ENCODE measurements around the gene EEF2.

Gene EEF2

DNA sequence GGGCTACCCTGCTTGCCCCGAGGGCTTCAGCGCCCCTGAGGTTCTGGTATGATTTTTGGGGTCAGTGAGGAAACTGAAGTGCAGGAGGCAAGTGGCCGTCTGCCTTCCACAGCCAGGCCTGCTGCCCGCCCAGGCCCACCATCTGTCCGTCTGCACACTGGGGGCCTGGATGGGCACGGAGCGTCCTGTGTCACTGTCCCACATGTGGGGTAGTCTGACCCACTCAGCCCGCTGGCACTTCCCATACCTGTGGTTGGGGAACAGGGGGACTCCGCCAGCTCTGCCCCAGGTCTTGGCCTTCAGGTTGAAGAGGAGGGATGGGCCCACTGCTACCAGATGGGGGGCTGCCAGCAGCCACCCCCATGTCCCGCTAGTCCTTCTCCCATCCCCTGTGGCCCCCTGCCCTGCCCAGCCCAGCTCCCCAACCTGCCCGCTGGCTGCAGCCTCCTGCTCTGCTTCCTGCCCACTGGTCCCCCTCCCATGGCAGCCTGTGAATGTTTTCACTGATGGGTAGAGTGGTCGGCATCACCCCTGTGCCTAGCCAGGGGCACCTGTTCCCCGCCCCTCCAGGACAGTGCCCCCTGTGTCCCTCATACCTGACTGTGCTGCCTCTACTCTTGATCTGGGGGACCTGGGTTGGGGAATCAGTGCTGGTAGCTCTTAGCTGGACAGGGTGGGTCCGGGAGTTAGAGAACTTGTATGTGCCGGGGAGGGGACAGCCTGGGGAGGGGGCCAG, 31.8 kb upstream of the EEF2 start:
- peak in 1 of 2 donors; percentile 63 for DNase-seq
- H3K4me1 ChIP-seq: peaks cover 0 to 42% (median 28%) of the 10 kb centered on the region in 4 donors
- no peak overlapping the region for H3K4me3 ChIP-seq
- no peaks in the 10 kb centered on the region for H3K27me3 ChIP-seq
- TF ChIP-seq, protein P1, sequence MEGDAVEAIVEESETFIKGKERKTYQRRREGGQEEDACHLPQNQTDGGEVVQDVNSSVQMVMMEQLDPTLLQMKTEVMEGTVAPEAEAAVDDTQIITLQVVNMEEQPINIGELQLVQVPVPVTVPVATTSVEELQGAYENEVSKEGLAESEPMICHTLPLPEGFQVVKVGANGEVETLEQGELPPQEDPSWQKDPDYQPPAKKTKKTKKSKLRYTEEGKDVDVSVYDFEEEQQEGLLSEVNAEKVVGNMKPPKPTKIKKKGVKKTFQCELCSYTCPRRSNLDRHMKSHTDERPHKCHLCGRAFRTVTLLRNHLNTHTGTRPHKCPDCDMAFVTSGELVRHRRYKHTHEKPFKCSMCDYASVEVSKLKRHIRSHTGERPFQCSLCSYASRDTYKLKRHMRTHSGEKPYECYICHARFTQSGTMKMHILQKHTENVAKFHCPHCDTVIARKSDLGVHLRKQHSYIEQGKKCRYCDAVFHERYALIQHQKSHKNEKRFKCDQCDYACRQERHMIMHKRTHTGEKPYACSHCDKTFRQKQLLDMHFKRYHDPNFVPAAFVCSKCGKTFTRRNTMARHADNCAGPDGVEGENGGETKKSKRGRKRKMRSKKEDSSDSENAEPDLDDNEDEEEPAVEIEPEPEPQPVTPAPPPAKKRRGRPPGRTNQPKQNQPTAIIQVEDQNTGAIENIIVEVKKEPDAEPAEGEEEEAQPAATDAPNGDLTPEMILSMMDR (IDR thresholded peaks at IDR 0.05): no peak
- peaks cover 12 to 43% (median 38%) of the 10 kb centered on the region in 3 donors for H3K36me3 ChIP-seq
- intact Hi-C loops (cut with DNase I; ENCODE audit: low total_unique reads): no loop called here
- H3K27ac ChIP-seq: no peak overlapping the region
- no peaks in the 10 kb centered on the region for H3K9me3 ChIP-seq

DNA sequence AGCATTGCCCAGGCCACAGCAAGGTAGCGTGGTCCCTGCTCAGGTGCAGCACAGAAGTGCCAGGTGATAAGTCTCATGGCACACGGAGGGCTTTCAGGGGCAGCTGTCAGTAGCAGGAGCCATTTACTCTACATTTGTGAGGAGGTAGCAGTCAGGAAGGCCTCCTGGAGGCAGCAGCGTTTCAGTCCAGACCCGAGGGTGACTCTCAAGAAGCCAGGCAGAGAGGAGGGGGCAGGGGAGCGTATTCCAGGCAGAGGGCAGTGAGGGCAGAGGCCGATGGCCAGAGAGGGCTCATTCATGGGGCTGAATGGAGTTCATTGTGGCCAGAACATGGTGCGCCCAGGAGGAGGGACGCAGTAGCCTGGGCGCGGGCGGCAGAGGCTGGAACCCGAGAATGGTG, 31.2 kb upstream of the EEF2 start:
- Histone ChIP-seq H3K27ac (peak overlapping the region in 1 of 2 donors; percentile 66), H3K36me3 (peaks cover 12 to 40% (median 38%) of the 10 kb centered on the region in 3 donors), H3K4me3 (no peak overlapping the region), H3K27me3 (no peaks in the 10 kb centered on the region), H3K9me3 (no peaks in the 10 kb centered on the region), H3K4me1 (peaks cover 0 to 42% (median 29%) of the 10 kb centered on the region in 4 donors)
- intact Hi-C loops (cut with DNase I; ENCODE audit: low total_unique reads): no loop called here
- DNase-seq: no peak
- TF ChIP-seq, protein P1 (IDR thresholded peaks at IDR 0.05): no peak

DNA sequence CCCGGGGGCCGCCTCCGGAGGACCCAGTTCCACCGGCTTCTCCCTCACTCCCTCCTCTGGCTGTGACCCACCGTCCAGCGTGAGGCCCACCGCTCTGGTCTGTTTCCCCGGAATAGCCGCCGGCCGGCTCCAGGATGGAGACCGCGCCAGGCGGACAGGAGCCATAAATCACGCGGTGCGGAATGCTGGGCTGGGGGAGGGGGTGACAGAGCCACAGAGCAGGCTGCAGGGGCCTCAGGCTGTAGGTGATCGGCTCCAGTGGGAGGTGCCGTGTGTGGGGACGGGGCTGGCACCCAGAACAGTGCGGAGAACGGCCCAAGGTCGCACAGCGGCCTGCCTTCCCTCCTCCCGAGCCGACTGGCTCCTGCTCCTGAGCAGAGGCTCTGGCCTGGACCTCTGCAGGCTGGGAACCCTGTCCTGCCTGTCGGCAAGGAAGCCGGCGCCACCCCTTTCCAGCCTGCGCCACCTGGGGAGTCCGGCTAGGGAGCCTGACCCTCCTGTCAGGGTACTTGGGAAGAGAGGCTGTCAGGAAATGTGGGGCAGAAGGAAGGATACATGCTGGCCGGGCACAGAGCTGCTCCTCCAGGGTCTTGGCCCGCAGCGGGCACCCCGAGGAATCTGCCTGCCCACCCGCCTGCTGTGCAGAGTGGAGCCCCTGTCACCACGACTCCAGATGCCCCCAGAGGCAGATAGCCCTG, 30.6 kb upstream of the EEF2 start:
- TF ChIP-seq, protein P1 (IDR thresholded peaks at IDR 0.05): no peak
- H3K4me1 ChIP-seq: peaks cover 0 to 48% (median 35%) of the 10 kb centered on the region in 4 donors
- H3K27ac ChIP-seq: peak overlapping the region; percentile 66
- no peaks in the 10 kb centered on the region for H3K9me3 ChIP-seq
- H3K4me3 ChIP-seq: peak overlapping the region; percentile 14 to 33
- intact Hi-C loops (cut with DNase I; ENCODE audit: low total_unique reads): no loop called here
- H3K27me3 ChIP-seq: no peaks in the 10 kb centered on the region
- no peak for DNase-seq
- H3K36me3 ChIP-seq: peaks cover 12 to 43% (median 40%) of the 10 kb centered on the region in 3 donors

DNA sequence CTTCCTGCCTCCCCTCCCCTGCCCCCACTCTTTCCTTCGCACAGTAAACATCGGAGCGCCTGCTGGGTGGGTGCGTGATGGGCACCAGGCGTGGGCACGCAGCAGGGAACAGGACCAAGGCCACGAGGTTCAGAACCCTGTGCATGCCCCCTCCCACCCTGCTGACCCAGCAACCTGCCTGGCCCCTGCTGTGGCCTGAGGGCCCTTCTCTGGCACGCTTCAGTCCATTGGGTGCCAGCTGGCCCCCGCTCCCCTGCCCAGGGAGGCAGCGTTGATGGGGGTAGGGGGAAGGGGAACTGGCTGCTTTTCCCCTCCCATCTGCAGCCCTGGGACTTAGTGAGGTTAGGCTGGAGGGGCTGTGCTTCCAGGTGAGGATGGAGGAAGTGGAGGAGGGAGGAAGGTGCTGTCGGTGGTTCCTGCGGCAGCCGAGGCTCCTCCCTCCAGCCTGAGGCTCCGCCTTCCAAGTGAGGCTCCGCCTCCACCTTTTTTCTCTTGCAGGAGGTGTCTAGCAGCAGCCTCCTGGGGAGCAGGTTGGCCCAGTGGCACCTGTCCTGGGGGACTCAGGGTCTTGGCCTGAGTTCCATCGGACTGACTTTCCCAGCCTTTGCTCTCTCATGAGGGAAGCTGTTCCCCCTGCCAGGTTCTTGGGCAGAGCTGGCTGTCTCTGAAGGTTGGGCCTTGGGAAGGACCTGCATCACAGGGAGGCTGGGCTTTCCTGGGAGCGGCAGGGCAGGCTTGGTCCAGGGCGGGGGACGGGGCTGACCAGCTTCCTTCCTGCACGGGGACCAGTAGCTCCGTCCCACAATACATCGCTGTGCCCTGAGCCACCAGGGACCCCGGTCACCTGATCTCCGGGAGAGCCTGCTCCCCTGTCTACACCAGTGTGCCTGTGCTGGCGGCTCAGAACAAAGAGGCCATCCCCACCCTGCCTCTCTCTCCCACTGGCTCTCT, 29.6 kb upstream of the EEF2 start:
- Histone ChIP-seq H3K27me3 (no peaks in the 10 kb centered on the region), H3K4me3 (peak overlapping the region; percentile 14 to 33), H3K27ac (peak overlapping the region; percentile 66), H3K4me1 (peaks cover 0 to 58% (median 46%) of the 10 kb centered on the region in 4 donors), H3K9me3 (no peaks in the 10 kb centered on the region), H3K36me3 (peaks cover 12 to 50% (median 40%) of the 10 kb centered on the region in 3 donors)
- intact Hi-C loops (cut with DNase I; ENCODE audit: low total_unique reads): no loop called here
- DNase-seq: no peak
- TF ChIP-seq, protein P1 (IDR thresholded peaks at IDR 0.05): no peak

DNA sequence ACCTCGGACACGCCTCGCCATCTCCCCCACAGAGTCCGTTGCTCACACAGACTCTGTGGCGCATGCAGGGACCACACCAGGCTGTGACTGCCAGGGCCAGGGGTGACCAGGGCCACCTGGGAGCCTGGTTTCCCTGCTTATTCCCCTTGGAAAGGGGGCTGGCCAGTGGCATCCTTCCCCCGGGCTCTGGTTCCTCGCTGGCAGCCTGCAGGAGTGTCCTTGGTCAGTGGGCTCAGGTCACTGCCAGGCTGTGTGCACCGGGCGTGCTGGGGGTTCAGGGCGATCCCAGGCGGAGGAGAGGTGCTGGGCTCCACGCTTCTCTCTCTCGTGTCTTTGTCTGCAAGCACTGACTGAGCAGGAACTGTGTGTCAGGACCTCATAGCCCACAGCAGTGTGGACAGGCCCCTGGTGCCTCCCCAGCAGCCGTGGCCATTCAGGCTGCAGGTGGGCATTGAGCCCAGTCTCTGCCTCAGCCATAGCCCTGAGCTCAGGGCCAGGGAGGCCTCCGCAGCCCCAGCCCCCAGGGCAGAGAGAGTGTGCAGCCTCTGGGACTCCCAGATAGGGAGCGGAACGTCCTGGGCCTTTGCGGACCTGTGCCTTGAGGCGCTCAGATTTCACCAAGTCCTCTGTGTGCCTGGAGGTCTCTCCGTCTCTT, 28.8 kb upstream of the EEF2 start:
- no peak overlapping the region for H3K27ac ChIP-seq
- DNase-seq: no peak

More for the DNA sequence above, 28.8 kb upstream of the EEF2 start:
- Histone ChIP-seq H3K9me3 (no peaks in the 10 kb centered on the region), H3K4me3 (no peak overlapping the region), H3K27me3 (no peaks in the 10 kb centered on the region), H3K4me1 (peaks cover 0 to 65% (median 48%) of the 10 kb centered on the region in 4 donors), H3K36me3 (peaks cover 12 to 50% (median 33%) of the 10 kb centered on the region in 3 donors)
- TF ChIP-seq, protein P1 (IDR thresholded peaks at IDR 0.05): no peak
- intact Hi-C loops (cut with DNase I; ENCODE audit: low total_unique reads): no loop called here
